H1 (cell line): ENCODE data around the gene FRMPD4.

Experiments used
- SIN3A ChIP-seq, 2 experiments: IDR thresholded peaks in 1 of 2; conservative IDR thresholded peaks in 1 of 2; 2 replicates each; pipeline ENCODE4 v1.6.1; 2011 to 2012; ENCODE audit warnings: low read length in 2 of 2, improper control_type of control experiment in 1 of 2, low read depth in 1 of 2, mild to moderate bottlenecking in 1 of 2
- ZNF274 ChIP-seq: IDR thresholded peaks from 2 replicates; pipeline ENCODE4 v1.7.0; 2012; ENCODE audit warnings: low read length, borderline replicate concordance; ENCODE audit errors: extremely low read depth

DNA sequence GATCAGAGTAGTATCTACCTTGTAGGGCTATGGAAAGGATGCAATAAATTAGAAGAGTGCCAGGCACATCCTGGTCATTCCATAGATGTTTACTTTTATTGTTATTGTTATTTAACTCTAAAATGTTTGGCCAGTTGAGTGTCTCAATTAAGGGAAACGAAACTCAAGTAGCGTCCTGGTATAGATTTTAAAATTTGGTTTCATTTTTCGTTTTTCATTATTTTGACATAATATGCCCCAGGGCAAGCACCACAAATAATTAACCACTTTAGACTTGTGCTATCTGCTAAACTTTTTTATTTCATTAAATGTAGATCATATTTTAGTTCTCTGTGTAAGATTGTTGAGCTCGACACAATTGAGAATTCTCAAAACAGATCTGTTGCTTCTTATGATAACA is 473.2 kb downstream of the FRMPD4 start:
- TF ChIP-seq SIN3A (conservative IDR thresholded peaks at IDR 0.05 in 1 of 2, IDR thresholded peaks at IDR 0.05 in 1 of 2; ENCODE audit: low read depth in 1 of 2, low read length in 2 of 2), result no peak
- no peak for TF ChIP-seq ZNF274
